GM19239 (cell line): ENCODE measurements around the gene TLCD3A.
"Not testable (repeated sequence)": the region's sequence is repeated elsewhere in the genome, so short reads cannot be mapped to it uniquely, and the experiment has no call there.

Experiments used
- DNase-seq: peaks from one replicate; pipeline ENCODE4 v3.0.0; 2011; ENCODE audit warnings: low spot score; ENCODE audit not compliant: insufficient read length
- FAIRE-seq: peaks from 2 replicates; lab custom pipeline; 2011; peaks lifted over from hg19 to GRCh38; lab: Jason Lieb, UNC

Gene TLCD3A

DNA sequence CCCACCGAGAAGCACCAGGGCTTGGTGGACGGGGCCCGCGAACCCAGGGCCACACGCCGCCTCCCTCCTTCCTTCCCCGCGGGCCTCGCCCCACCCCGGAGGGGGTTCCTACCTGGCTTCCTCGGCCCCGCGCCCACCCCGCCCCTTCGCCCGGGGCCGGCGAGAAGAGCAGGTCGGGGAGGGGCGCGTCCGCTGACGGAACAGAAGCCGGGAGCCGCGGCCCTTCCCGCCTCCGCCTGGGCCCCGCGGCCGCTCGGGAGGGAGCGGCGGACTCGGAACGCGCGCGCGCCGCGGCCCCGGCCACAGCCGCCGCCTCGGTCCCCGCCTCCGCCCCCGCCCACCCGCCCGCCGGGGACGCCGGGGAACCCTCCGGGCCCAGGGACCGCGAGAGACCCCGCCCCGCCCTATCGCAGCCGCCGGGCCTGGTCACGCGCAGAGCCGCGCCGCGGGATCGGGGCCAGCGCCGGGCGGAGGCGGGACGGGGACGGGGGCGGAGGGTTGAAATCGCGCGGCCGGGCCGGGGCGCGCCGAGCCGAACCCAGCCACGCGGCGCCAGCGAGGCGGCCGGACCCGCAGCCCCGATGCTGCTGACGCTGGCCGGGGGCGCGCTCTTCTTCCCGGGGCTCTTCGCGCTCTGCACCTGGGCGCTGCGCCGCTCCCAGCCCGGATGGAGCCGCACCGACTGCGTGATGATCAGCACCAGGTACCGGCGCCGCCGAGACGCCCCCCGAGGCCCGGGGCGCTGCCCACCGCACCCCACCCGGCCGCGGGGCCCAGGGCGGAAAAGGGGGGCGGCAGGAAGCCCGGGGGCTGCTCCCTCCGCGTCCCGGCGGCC is at the start of gene TLCD3A:
Gene TLCD3A (plus strand): TSS at position 530 of the 835 bp plus-strand sequence. CDS start 52 bp downstream, at position 582.
- DNase-seq (peak; percentile 68), FAIRE-seq (no peak)

DNA sequence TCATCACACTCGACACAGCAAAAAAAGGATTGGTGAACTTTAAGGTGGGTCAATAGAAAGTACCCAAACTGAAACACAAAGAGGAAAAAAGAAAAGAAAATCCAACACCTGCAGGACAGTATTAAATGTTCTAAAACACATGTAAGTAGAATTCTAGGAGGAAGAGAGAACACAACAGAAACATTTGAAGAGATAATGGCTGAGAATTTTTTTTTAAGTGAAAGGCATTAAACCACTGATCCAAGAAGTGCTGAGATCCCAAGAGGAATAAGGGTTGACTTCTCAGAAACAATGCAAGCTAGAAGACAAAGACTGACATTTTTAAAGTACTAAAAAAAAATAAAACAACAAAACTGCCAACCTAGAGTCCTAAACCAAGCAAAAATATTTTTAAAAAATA is 49.4 kb upstream of the TLCD3A start:
- DNase-seq (no peak), FAIRE-seq (no peak)

DNA sequence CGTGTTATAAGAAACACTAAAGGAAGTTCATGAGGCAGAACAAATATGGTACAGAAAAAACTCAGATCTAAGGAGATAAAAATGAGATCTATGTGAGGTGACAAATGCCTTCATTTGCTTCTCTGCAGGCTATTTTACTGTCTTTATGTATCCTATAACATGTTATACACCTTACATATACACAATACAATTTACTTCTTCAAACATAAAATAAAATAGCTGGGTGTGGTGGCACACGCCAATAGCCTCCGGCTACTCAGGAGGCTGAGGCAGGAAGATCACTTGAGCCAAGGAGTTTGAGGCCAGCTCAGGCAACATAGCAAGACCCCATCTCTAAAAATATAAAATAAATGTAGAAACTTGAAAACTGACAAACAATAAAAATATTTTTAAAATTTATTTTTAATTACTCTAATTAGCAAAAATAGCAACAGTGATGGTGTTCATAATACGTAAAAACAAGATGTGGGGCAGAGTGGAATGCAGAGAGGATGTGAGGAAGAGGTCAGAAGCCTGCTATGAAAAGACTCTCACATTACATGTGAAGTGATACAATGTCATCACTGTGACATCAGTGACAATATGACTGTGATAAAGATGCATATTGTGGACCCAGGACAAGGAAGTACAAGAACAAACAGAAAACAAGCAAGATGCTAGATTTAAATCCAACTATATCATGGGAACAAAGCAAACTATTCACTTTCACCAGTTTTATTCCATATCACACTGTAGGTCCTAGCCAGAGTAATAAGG is 48.7 kb upstream of the TLCD3A start:
- FAIRE-seq: no peak
- DNase-seq: no peak

DNA sequence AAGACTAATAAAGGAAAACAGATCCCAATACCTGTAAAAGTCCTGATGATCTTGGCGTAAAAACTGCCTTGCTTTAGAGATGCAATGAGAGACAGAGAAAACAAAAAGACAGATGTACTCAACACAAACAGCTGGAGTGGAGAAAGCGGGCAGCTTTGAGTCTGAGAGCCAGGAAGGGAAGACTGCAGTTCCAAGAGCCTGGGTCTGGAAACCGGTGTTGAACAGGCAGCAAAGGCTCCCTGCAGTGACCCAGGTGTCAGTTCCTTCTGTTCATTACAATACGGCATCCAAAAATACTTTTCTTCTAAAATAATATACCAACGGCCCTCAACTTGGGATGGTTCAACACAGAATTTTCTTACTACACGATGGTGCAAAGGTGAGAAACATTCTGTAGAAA is 47.4 kb upstream of the TLCD3A start:
- no peak for FAIRE-seq
- no peak for DNase-seq

DNA sequence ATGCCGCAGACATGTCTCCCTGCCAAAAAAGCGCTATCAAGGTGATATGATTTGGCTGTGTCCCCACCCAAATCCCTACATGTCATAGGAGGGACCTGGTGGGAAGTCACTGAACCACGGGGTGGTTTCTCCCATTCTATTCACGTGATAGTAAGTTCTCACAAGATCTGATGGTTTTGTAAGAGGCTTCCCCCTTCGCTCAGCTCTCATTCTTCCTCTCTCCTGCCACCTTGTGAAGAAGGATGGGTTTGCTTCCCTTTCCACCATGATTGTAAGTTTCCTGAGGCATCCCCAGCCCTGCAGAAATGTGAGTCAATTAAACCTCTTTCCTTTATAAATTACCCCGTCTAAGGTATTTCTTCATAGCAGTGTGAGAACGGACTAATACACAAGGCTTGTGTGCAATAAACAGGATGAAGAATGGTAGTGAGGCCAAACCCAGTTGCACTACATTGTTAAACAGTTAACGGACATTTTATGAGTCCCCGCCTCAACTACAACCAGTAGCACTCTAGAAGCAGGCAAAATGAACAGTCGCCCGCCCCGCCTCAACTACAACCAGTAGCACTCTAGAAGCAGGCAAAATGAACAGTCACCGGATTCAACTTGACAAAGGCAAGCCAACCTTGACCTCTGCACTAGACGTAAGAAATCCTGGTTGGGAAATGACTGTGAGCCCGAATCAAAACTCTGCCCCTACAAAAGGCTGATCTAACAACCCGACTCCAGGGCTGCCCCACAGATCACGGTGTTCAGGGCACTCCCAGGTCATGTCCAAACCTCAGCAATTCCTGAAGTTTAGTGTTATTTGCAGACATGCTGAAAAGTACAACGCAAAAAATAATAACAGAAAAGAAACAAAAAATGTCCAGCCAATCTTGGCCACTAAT is 44.1 kb upstream of the TLCD3A start:
- FAIRE-seq (peak; percentile 28), DNase-seq (no peak)

DNA sequence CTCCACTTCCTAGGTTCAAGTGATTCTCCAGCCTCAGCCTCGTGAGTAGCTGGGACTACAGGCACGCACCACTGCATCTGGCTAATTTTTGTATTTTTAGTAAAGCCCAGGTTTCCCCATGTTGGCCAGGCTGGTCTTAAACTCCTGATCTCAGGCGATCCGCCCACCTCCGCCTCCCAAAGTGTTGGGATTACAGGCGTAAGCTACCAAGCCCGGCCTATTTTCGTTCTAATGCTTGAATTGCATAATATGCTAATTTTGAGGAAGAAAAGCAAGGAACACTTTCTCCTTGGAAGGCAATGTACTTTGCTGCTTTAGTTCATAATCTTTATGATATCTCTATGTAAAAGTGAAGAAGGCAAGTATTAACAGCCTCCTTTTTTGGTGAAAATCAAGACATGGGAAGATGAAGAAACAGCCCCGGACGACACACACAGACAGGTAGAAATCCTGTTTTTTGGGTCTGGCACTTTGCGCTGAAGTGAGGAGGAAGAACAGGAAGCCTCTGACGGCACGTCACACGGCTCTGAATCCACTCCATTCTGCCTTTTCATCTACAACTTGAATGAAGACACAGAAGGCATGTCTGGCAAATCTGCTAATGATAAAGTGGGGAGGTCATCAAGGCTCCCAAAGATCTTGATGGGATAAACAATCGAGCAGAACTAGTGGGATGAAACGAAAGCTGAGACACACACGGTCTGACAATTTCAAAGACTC is 42.7 kb upstream of the TLCD3A start:
- DNase-seq (no peak), FAIRE-seq (no peak)

DNA sequence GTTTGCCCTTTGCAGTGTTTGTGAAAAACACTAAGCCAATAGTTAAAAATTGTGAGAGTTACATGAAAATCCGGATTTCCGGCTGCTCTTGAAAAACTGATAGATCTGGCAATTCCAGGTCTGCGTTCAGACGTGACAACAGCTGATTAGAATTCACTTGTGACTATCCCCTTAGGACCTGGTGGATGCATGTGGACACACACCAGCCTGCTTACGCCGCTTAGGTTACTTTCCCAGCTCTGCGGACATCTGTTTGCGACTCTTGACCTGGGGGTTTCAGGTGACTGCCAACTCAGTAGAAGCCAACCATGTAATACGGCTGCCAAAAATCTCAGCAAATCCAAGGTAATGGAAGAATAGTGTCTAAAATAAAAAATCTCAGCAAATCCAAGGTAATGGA is 42.0 kb upstream of the TLCD3A start:
- FAIRE-seq (no peak), DNase-seq (no peak)

DNA sequence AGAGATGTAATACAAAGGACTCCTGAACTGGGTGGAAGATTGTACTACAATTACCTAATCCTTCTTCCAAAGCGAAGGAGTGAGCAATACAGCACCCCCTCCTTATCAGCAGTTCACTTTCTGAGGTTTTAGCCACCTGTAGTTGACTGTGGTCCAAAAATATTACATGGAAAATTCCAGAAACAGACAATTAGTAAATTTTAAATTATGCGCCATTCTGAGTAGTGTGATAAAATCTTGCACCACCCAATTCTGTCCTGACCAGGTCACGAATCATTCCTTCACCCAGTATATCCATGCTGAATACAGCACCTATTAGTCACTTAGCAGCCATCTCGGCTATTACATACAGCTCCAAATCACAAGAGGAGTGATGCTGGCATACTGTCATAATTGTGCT is 41.0 kb upstream of the TLCD3A start:
- FAIRE-seq: no peak
- no peak for DNase-seq

DNA sequence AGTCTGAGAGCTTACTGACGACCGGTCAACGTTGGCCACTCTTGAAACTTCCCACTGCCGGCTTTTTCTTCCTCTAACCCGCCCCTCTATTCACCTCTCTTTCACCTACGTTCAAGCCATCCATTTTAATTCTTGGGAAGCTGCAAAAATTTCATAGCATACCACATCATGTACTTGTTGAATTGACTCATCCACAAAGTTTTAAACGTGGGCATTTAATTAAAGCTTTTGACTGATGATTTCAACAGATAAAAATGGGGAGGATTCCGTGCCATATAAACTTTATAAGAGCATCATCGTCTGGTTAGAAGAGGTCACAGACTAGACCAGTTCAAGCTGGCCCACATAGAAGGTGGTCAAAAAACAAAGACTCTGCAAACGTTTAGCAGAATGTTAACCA is 40.3 kb upstream of the TLCD3A start:
- no peak for DNase-seq
- FAIRE-seq: no peak

DNA sequence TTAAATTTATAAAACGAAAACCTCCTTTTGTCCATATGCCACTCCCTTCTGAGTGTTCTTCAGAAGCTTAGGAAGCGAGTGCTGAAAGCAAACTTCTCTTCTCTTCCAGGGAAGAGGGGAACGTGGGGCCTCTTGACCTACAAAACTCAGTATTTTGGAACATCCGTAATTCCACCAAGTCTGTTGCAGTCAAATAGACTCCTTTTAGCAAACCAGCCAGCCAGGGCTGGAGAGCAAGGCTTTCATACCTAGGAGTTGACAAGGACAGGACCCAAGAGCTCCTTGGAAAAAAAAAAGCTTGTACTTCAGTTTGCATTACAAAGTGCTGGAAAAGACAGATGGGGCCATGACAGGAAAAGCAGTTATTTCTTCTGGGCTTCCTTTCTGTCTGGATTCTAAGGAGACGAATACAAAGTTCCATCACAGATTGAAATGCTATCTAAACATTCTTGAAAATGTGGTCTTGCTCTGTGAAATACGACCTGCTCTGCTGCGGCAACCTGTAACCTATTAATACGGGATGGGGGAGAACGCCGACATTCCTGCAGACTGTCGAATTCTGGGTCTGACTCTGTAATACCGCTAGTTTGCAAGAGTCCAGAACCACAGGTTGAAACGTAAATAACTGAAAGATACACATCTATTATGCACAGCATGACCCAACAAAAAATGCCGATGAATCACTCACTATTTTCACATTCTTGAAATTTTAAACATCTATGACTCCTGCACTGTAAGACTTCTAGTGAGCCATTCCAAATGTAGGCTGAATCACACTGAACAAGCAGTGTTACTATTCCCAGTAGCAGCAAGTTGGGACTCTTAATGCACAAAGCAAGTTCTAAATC is 38.4 kb upstream of the TLCD3A start:
- FAIRE-seq: no peak
- DNase-seq: no peak

DNA sequence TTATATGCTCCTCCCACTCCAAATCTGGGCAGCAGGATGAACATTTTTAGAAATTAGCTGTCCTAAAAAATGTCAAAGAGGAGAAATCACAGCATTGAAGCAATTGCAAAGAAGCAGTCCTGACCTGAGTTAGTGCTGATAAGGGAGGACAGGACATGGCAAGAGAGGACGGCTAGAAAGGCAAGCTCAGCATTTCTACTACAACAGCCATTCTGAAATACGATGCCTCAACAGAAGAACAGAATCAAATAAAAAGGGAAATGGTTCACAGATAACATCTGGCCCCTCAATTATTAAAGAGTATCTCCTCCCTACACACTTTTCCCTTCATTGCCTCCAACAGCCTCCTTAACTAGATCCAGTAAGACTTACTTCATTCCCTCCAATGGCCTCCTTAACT is 36.0 kb upstream of the TLCD3A start:
- FAIRE-seq (no peak), DNase-seq (no peak)

DNA sequence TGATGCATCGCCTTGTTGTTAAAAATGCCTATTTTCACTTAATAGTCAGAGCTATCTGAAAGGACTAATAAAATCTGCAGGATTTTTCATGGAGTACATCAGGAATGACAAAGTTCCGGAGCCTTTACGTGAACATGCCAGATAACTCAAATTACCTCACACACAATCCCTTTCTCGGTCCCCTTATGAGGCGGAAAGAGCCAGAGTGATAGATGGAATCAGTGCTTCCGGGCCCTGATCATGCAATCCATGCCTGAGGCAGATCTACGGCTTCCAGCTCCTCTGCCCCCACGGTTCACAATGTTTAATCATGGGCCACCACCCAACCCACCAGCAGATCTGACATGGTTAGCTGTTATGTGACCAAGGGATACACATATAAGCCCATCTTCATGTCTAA is 34.7 kb upstream of the TLCD3A start:
- DNase-seq (no peak), FAIRE-seq (no peak)

DNA sequence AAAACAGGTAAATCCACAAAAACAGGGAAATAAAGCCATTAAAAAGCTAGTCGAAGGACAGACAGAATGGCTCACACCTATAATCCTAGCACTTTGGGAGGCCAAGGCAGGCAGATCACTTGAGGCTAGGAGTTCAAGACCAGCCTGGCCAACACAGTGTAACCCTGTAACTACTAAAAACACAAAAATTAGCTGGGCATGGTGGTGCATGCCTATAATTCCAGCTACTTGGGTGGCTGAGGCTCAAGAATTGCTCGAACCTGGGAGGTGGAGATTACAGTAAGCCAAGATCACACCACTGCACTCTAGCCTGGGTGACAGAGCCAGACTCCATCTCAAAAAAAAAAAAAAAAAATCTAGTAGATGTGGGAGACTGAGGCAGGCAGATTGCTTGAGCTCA is 34.3 kb upstream of the TLCD3A start:
- not testable (repeated sequence) for DNase-seq, FAIRE-seq

DNA sequence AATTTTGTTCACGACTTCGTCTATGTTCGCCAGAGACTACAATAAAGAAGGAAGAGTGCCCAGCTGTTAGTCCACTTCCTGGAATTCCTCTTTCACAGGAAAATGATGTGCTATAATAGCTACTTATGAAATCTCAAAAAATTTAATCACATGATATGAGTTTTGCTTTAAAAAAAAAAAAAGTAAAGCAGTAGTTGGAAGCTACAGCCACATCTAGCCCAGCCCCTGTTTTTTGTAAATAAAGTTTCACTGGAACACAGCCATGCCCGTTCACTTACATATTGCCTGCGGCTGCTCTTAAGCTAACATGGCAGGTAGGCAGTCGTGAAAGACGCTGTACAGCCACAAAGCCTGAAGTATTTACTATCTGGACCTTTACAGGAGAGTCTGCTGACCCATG is 33.1 kb upstream of the TLCD3A start:
- no peak for DNase-seq
- FAIRE-seq: no peak

DNA sequence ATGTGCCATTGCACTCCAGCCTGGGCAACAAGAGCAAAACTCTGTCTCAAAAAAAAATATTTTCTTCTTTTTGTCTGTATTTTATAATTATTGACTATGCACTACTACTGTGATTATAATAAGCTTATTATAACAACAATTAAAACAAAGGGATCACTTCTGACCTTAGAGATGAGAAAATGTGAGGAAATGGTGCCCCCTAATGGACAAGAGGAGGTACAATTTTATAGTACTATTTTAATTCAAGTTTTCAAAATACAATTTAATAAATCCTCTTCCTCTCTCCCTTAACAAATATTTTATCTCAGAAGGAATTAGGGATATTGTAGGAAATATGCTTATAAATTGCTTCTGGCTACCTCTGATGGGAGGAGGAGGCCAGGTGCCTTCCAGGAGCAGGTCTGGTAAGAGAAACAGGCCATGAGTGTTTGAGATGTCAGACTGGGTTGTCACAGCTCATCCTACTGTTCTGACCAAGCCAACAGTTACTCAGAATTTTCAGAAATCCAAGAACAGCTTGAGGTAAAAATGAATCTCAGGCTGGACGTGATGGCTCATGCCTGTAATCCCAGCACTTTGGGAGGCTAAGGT is 31.8 kb upstream of the TLCD3A start:
- FAIRE-seq: peak; percentile 60
- DNase-seq: peak; percentile 27

DNA sequence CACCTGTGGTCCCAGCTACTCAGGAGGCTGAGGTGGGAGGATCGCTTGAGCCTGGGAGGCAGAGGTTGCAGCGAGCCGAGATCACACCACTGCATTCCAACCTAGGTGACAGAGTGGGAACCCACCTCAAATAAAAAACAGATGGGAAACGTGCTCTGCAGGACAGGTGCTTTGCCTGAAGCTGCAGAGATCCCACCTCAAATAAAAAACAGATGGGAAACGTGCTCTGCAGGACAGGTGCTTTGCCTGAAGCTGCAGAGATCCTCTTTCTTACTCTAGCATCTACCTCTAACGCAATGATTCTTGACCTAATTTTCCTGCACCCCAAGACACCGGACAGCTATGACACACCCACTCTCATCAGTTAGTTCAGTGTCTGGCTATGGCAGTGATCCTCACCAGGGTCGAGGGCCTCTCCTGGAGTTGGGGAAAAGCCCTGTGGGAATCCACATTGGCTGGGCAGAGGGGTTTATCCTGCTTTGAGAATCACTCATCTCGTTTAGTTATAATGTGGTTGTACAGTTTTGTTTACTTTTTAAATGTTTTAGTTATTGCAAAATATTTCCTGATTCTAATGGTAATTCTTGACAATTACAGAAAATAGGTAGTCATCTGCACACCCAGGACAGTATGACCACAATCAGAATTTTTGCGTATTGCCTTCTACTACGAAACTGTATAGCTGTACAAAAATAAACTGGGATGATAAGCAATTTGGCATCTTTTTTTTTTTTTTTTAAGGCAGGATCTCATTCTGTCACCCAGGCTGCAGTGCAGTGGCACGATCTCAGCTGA is 29.1 kb upstream of the TLCD3A start:
- FAIRE-seq (no peak), DNase-seq (no peak)

DNA sequence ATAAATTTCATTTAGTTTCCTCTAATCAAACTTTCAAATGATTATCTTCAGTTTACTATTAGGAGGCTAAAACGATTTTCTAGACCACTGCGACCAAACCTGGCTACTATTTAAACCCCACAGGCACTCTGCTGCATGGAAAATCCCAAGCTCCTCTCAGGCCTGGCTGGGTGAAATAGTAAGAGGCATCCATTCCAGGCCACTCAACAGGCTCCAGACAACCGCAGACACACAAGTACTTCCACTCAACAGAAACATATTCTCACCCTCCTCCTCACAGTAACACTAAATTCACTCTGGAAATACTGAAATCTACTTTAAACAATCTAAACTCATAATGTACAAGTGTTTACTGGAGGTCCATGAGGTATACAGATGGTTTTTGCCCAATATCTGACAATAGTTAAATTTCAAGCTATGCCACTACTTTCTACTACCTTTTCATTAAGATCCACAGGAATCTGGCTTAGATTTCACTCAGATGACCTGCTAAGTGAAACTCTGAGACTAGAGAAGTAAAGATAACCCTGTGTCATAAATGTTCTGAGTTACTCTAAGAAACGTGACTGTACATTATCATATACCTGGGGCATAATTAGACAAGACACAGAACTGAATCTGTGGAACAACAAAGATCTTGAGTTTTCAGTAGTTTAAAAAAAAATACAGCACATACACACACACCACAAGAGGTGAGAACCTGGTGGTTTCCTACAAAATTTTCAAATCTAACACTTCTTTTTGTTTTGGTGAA is 28.1 kb upstream of the TLCD3A start:
- no peak for FAIRE-seq

More for the DNA sequence above, 28.1 kb upstream of the TLCD3A start:
- DNase-seq: no peak
